Psoas muscle (tissue), 8 donors: Measurements from ENCODE around the gene EVC2. TPM values are rescaled to one million over a fixed set of nuclear protein-coding genes. Genes with fewer than 3 reads are reported as not detected.

Source experiments
- ATAC-seq, 4 donors: fragments of 200-7000 bp; cut with Tn5 transposase; one replicate each; pipeline ENCODE4 v1.9.1; 2020; ENCODE audit warnings: moderate library complexity in 3 of 4, mild to moderate bottlenecking in 2 of 4
- DNase-seq, 2 donors: peaks; one replicate each; pipeline ENCODE4 v3.0.0-alpha.2; 2020
- H3K27ac ChIP-seq: fragments of 200-600 bp; one replicate; pipeline ENCODE4 v1.8.0; 2022
- H3K27me3 ChIP-seq, 3 donors: fragments of 200-600 bp in 1 of 3; one replicate each; pipeline versions ENCODE4 v1.6.1 to v1.8.0; 2013 to 2022; ENCODE audit warnings: low read length in 2 of 3, mild to moderate bottlenecking in 2 of 3, moderate library complexity in 1 of 3; ENCODE audit not compliant: insufficient read depth in 3 of 3
- H3K36me3 ChIP-seq, 2 donors: fragments of 200-600 bp in 1 of 2; one replicate each; pipeline versions ENCODE4 v1.6.1 to v1.8.0; 2013 to 2022; ENCODE audit warnings: low read depth in 1 of 2, mild to moderate bottlenecking in 1 of 2, moderate library complexity in 1 of 2; ENCODE audit not compliant: insufficient read depth in 1 of 2
- H3K4me1 ChIP-seq: fragments of 200-600 bp; one replicate; pipeline ENCODE4 v1.8.0; 2022
- H3K4me3 ChIP-seq: fragments of 200-600 bp; one replicate; pipeline ENCODE4 v1.8.0; 2022; ENCODE audit warnings: mild to moderate bottlenecking
- H3K9me3 ChIP-seq: fragments of 200-600 bp; one replicate; pipeline ENCODE4 v1.8.0; 2022
- CTCF ChIP-seq: fragments of 200-600 bp; IDR thresholded peaks from one replicate; pipeline ENCODE4 v1.8.0; 2022; ENCODE audit warnings: antibody characterized with exemption
- WGBS, 3 donors: extraction: QIAGEN DNeasy Blood & Tissue Kit; methylation state at CpG; one replicate each; pipeline versions ENCODE4 v1.1.6 to v1.1.7; 2013; 5-methylcytosine and 5-hydroxymethylcytosine counted together
- intact Hi-C, 2 donors: fragments of 100-400 bp; cut with DNase I; formaldehyde crosslinking; loops; one replicate each; pipeline versions ENCODE4 v1.11.0 to v1.14.2; 2022
- polyA plus RNA-seq, 3 donors: library from polyadenylated mRNA; stranded (reverse); fragments of 200-250 nt; gene quantifications; one replicate each; pipeline ENCODE4 v1.2.3, GENCODE V29; 2013
- total RNA-seq, 4 donors: library from RNA; stranded (reverse); fragmentation: NEBNext Ultra II Directional in 2 of 4; extraction: Animal tissue kit (Norgen Biotek cat#: 25700) in 2 of 4; gene quantifications; one replicate each; pipeline versions ENCODE4 v1.2.1 to v1.2.4, GENCODE V29; 2021 to 2023
- donor health status: healthy with polysubstance abuse.
- donor health status: DM: no; HTN: no; CAD: no; lungs with moderate emphysema.
- donor health status: Bipolar disorder and iron deficiency.
- donor health status: healthy.
- donor health status: DM: yes; HTN: yes; CAD: no.
- donor health status: DM: no; HTN: no; CAD: no.
- donor health status: DM: no; HTN: no; CAD: no.
- donor health status: DM: yes; HTN: yes; CAD: no.

The EVC2 gene
- total and polyA plus RNA-seq, 7 donors, result 0.24 to 1.0 (median 0.44) TPM

GRCh38 chr4:5651089-5651488, 57.3 kb downstream of the EVC2 start:
- H3K36me3 ChIP-seq, result no peaks in the 10 kb centered on the region
- 90 to 99% (median 96%) methylated on average over 6 of the region's 6 CpGs for WGBS, 3 donors
- TF ChIP-seq CTCF, result no peak

GRCh38 chr4:5650040-5650439, 58.3 kb downstream of the EVC2 start:
- TF ChIP-seq CTCF, result no peak

More at GRCh38 chr4:5651089-5651488, 57.3 kb downstream of the EVC2 start:
- Histone ChIP-seq H3K27me3 (no peaks in the 10 kb centered on the region), H3K4me3 (no peak overlapping the region), H3K4me1 (no peaks in the 10 kb centered on the region), H3K27ac (no peak overlapping the region), H3K9me3 (no peaks in the 10 kb centered on the region)
- ATAC-seq (no peak), DNase-seq (no peak)
- intact Hi-C loops, result no loop called here

GRCh38 chr4:5647351-5647750, 61.0 kb downstream of the EVC2 start:
- Histone ChIP-seq H3K4me3 (no peak overlapping the region), H3K27me3 (no peaks in the 10 kb centered on the region), H3K27ac (no peak overlapping the region), H3K36me3 (no peaks in the 10 kb centered on the region), H3K4me1 (no peaks in the 10 kb centered on the region), H3K9me3 (no peaks in the 10 kb centered on the region)
- no peak for ATAC-seq
- 85 to 89% (median 85%) methylated on average over 7 of the region's 7 CpGs for WGBS, 3 donors
- intact Hi-C loops, result no loop called here
- DNase-seq, result no peak
- TF ChIP-seq CTCF, result no peak

More at GRCh38 chr4:5650040-5650439, 58.3 kb downstream of the EVC2 start:
- WGBS, 3 donors, result 85 to 93% (median 91%) methylated on average over 3 of the region's 3 CpGs
- H3K36me3 ChIP-seq, result no peaks in the 10 kb centered on the region
- H3K4me3 ChIP-seq, result no peak overlapping the region
- no peak for ATAC-seq
- no peaks in the 10 kb centered on the region for H3K27me3 ChIP-seq
- no peaks in the 10 kb centered on the region for H3K4me1 ChIP-seq
- no peaks in the 10 kb centered on the region for H3K9me3 ChIP-seq
- no peak for DNase-seq
- no peak overlapping the region for H3K27ac ChIP-seq
- intact Hi-C loops, result no loop called here

- DNase-seq (no peak), ATAC-seq (no peak)
- TF ChIP-seq CTCF, result no peak
- H3K36me3 ChIP-seq, result peaks cover 0 to 5% of the 10 kb centered on the region in 2 donors
- WGBS, 3 donors, result 75 to 100% (median 85%) methylated on average over 3 of the region's 3 CpGs
- H3K27ac ChIP-seq, result no peak overlapping the region
- no peaks in the 10 kb centered on the region for H3K4me1 ChIP-seq
- H3K9me3 ChIP-seq, result no peaks in the 10 kb centered on the region
- no peak overlapping the region for H3K4me3 ChIP-seq
- intact Hi-C loops, result no loop called here
- no peaks in the 10 kb centered on the region for H3K27me3 ChIP-seq
These were observed 68.3 kb downstream of the EVC2 start for GRCh38 chr4:5640096-5640495.

GRCh38 chr4:5639556-5639955, 68.8 kb downstream of the EVC2 start:
- H3K27ac ChIP-seq, result no peak overlapping the region
- intact Hi-C loops, result no loop called here
- TF ChIP-seq CTCF, result no peak
- no peaks in the 10 kb centered on the region for H3K9me3 ChIP-seq
- no peaks in the 10 kb centered on the region for H3K4me1 ChIP-seq
- H3K27me3 ChIP-seq, result no peaks in the 10 kb centered on the region
- 85 to 88% (median 86%) methylated on average over 3 of the region's 3 CpGs for WGBS, 3 donors
- H3K4me3 ChIP-seq, result no peak overlapping the region
- ATAC-seq, result no peak
- H3K36me3 ChIP-seq, result peaks cover 0 to 5% of the 10 kb centered on the region in 2 donors
- no peak for DNase-seq
